ENCODE results near the gene HIGD1C.

- no peak for TF ChIP-seq EZH2 (IDR thresholded peaks at IDR 0.05; ENCODE audit: insufficient read depth, poor library complexity, severe bottlenecking)
- no peak for TF ChIP-seq EZH2phosphoT487 (IDR thresholded peaks at IDR 0.05; ENCODE audit: insufficient read depth, low read depth)
Observed at GRCh38 chr12:50999093-50999492, 46.7 kb downstream of the HIGD1C start.

Measured in GM23248 (cell line).